IMR-90 (cell line): ENCODE measurements around the gene PTPRN2. TPM values are rescaled to one million over a fixed set of nuclear protein-coding genes. Genes with fewer than 3 reads are reported as not detected.

Source experiments
- ATAC-seq: fragments of 200-7000 bp; cut with Tn5 transposase; 2 replicates; pipeline ENCODE4 v1.9.1; 2020; ENCODE audit warnings: low read depth, mild to moderate bottlenecking, moderate library complexity
- BruUV-seq: library from RNA; stranded (reverse); fragments of 400-500 nt; replicated peaks from 2 replicates; lab custom pipeline; 2021; lab: Mats Ljungman, UMichigan
- CTCF ChIA-PET: fragments of 300-600 bp; formaldehyde crosslinking; extraction: SDS; loops from one replicate; lab custom pipeline; 2021; ENCODE audit warnings: antibody characterized with exemption; lab: Yijun Ruan, JAX
- POLR2A ChIA-PET: fragments of 300-600 bp; sonication (Branson Sonifier 250); formaldehyde crosslinking; loops from one replicate; lab custom pipeline; 2022; ENCODE audit warnings: antibody characterized with exemption; ENCODE audit not compliant: unreplicated experiment; lab: Charles Lee
- DNase-seq: peaks from one replicate; pipeline ENCODE4 v3.0.0; 2013
- H2AFZ ChIP-seq: replicated peaks from 2 replicates; pipeline ENCODE3; 2013; ENCODE audit warnings: low read length, mild to moderate bottlenecking; ENCODE audit not compliant: poor library complexity
- H2AK5ac ChIP-seq: 2 replicates; pipeline ENCODE4 v1.6.1; 2013; ENCODE audit warnings: low read depth, low read length, inconsistent platforms
- H2AK9ac ChIP-seq: replicated peaks from 2 replicates; pipeline ENCODE3; 2013; ENCODE audit warnings: mild to moderate bottlenecking, low read depth, low read length, moderate library complexity; ENCODE audit not compliant: poor library complexity
- H2BK120ac ChIP-seq: 2 replicates; pipeline ENCODE4 v1.6.1; 2013; ENCODE audit warnings: low read depth, low read length, inconsistent platforms
- H2BK15ac ChIP-seq: 3 replicates; pipeline ENCODE4 v1.6.1; 2013; ENCODE audit warnings: low read depth, low read length, inconsistent platforms
- H2BK20ac ChIP-seq: 2 replicates; pipeline ENCODE4 v1.6.1; 2013; ENCODE audit warnings: low read depth, mild to moderate bottlenecking, inconsistent platforms, low read length, moderate library complexity
- H2BK5ac ChIP-seq: 2 replicates; pipeline ENCODE4 v1.6.1; 2013; ENCODE audit warnings: mild to moderate bottlenecking, low read depth, low read length, inconsistent platforms; ENCODE audit not compliant: poor library complexity, severe bottlenecking
- H3K14ac ChIP-seq: replicated peaks from 2 replicates; pipeline ENCODE4 v1.6.1; 2013; ENCODE audit warnings: low read depth, low read length, inconsistent platforms
- H3K18ac ChIP-seq: 2 replicates; pipeline ENCODE4 v1.6.1; 2013; ENCODE audit warnings: low read depth, low read length, control low read depth
- H3K23ac ChIP-seq: 2 replicates; pipeline ENCODE4 v1.6.1; 2013; ENCODE audit warnings: low read depth, low read length, inconsistent platforms
- H3K27ac ChIP-seq: 2 replicates; pipeline ENCODE4 v1.5.1; 2013; ENCODE audit warnings: mild to moderate bottlenecking, control low read depth, low read length; ENCODE audit not compliant: insufficient read depth
- H3K27me3 ChIP-seq: 2 replicates; pipeline ENCODE4 v1.6.1; 2013; ENCODE audit warnings: low read length; ENCODE audit not compliant: control insufficient read depth, insufficient read depth
- H3K36me3 ChIP-seq: 2 replicates; pipeline ENCODE4 v1.6.1; 2013; ENCODE audit warnings: low read length, mixed read lengths; ENCODE audit not compliant: control insufficient read depth, insufficient read depth
- H3K4ac ChIP-seq: 2 replicates; pipeline ENCODE4 v1.6.1; 2013; ENCODE audit warnings: low read depth, low read length, inconsistent platforms
- H3K4me1 ChIP-seq: 2 replicates; pipeline ENCODE4 v1.6.1; 2013; ENCODE audit warnings: low read length, mixed read lengths; ENCODE audit not compliant: control insufficient read depth, insufficient read depth
- H3K4me2 ChIP-seq: 2 replicates; pipeline ENCODE4 v1.6.1; 2013; ENCODE audit warnings: low read depth, mild to moderate bottlenecking, control low read depth, low read length, moderate library complexity
- H3K4me3 ChIP-seq: 2 replicates; pipeline ENCODE4 v1.5.1; 2013; ENCODE audit warnings: low read depth, mild to moderate bottlenecking, control low read depth, low read length, moderate library complexity; ENCODE audit not compliant: insufficient read depth
- H3K56ac ChIP-seq: 2 replicates; pipeline ENCODE4 v1.6.1; 2013; ENCODE audit warnings: low read length, inconsistent platforms; ENCODE audit not compliant: insufficient read depth; ENCODE audit errors: extremely low read depth
- H3K79me1 ChIP-seq, 2 experiments: 2 replicates each; pipeline ENCODE4 v1.6.1; 2013; ENCODE audit warnings: low read length in 2 of 2, inconsistent platforms in 1 of 2, low read depth in 1 of 2
- H3K9ac ChIP-seq: 2 replicates; pipeline ENCODE4 v1.6.1; 2013; ENCODE audit warnings: low read depth, low read length, control low read depth
- H3K9me1 ChIP-seq: 2 replicates; pipeline ENCODE4 v1.6.1; 2013; ENCODE audit warnings: low read length, inconsistent platforms; ENCODE audit not compliant: insufficient read depth
- H3K9me3 ChIP-seq: 2 replicates; pipeline ENCODE4 v1.6.1; 2013; ENCODE audit warnings: low read length; ENCODE audit not compliant: control insufficient read depth, insufficient read depth
- H4K20me1 ChIP-seq: 2 replicates; pipeline ENCODE4 v1.6.1; 2013; ENCODE audit warnings: low read length, inconsistent platforms; ENCODE audit not compliant: insufficient read depth
- H4K5ac ChIP-seq: 2 replicates; pipeline ENCODE4 v1.6.1; 2013; ENCODE audit warnings: mild to moderate bottlenecking, low read depth, low read length, control low read depth
- H4K8ac ChIP-seq, 2 experiments: 2 replicates each; pipeline ENCODE4 v1.6.1; 2013; ENCODE audit warnings: low read depth in 2 of 2, low read length in 2 of 2, control low read depth in 1 of 2, inconsistent platforms in 1 of 2
- H4K91ac ChIP-seq: 2 replicates; pipeline ENCODE4 v1.6.1; 2013; ENCODE audit warnings: low read depth, low read length, inconsistent platforms; ENCODE audit not compliant: insufficient read depth
- BHLHE40 ChIP-seq: fragments of 150-350 bp; IDR thresholded peaks from 2 replicates; pipeline ENCODE4 v1.6.1; 2016; ENCODE audit warnings: mild to moderate bottlenecking, low read depth, low read length
- CEBPB ChIP-seq: IDR thresholded peaks from 2 replicates; pipeline ENCODE4 v1.6.1; 2012; ENCODE audit warnings: low read depth, low read length, improper control_type of control experiment
- CHD1 ChIP-seq: IDR thresholded peaks from 2 replicates; pipeline ENCODE4 v1.6.1; 2012; ENCODE audit warnings: low read depth, low read length, improper control_type of control experiment
- CTCF ChIP-seq: conservative IDR thresholded peaks from 2 replicates; pipeline ENCODE4 v1.5.1; 2012; ENCODE audit warnings: mild to moderate bottlenecking, low read depth, low read length, improper control_type of control experiment
- ELK1 ChIP-seq: fragments of 150-350 bp; IDR thresholded peaks from 2 replicates; pipeline ENCODE4 v1.6.1; 2016; ENCODE audit warnings: low read depth, mild to moderate bottlenecking, low read length, moderate library complexity, borderline replicate concordance
- FOS ChIP-seq: fragments of 150-350 bp; IDR thresholded peaks from 2 replicates; pipeline ENCODE4 v1.6.1; 2016; ENCODE audit warnings: low read depth, low read length
- MAFK ChIP-seq: IDR thresholded peaks from 2 replicates; pipeline ENCODE4 v1.6.1; 2012; ENCODE audit warnings: low read depth, low read length, improper control_type of control experiment
- MAZ ChIP-seq: IDR thresholded peaks from 2 replicates; pipeline ENCODE4 v1.6.1; 2012; ENCODE audit warnings: low read depth, mild to moderate bottlenecking, low read length, improper control_type of control experiment, moderate library complexity, borderline replicate concordance
- MXI1 ChIP-seq: IDR thresholded peaks from 2 replicates; pipeline ENCODE4 v1.6.1; 2012; ENCODE audit warnings: low read depth, mild to moderate bottlenecking, low read length, moderate library complexity, borderline replicate concordance
- NFE2L2 ChIP-seq: fragments of 150-350 bp; IDR thresholded peaks from 2 replicates; pipeline ENCODE4 v1.6.1; 2016; ENCODE audit warnings: low read depth, mild to moderate bottlenecking, low read length
- POLR2A ChIP-seq: IDR thresholded peaks from 2 replicates; pipeline ENCODE4 v1.6.1; 2012; ENCODE audit warnings: mild to moderate bottlenecking, low read depth, low read length
- RAD21 ChIP-seq: IDR thresholded peaks from 2 replicates; pipeline ENCODE4 v1.6.1; 2012; ENCODE audit warnings: low read length, improper control_type of control experiment
- RCOR1 ChIP-seq: IDR thresholded peaks from 2 replicates; pipeline ENCODE4 v1.6.1; 2012; ENCODE audit warnings: mild to moderate bottlenecking, low read length, improper control_type of control experiment; ENCODE audit not compliant: insufficient replicate concordance
- RFX5 ChIP-seq: IDR thresholded peaks from 2 replicates; pipeline ENCODE4 v1.8.0; 2012; ENCODE audit warnings: low read depth, mild to moderate bottlenecking, low read length, moderate library complexity
- SMC3 ChIP-seq: fragments of 150-350 bp; IDR thresholded peaks from 2 replicates; pipeline ENCODE4 v1.6.1; 2016; ENCODE audit warnings: low read depth, mild to moderate bottlenecking, antibody characterized with exemption, low read length, moderate library complexity
- USF2 ChIP-seq: fragments of 150-350 bp; IDR thresholded peaks from 2 replicates; pipeline ENCODE4 v1.6.1; 2017; ENCODE audit warnings: mild to moderate bottlenecking, antibody characterized with exemption, low read length, low read depth
- WGBS, 2 experiments: methylation state at CpG; one replicate each; pipeline versions ENCODE4 v1.1.5 to v1.1.7; 2013; ENCODE audit warnings: missing lambda C conversion rate in 2 of 2; ENCODE audit not compliant: insufficient read length in 1 of 2; ENCODE audit errors: extremely low coverage in 2 of 2; 5-methylcytosine and 5-hydroxymethylcytosine counted together
- dilution Hi-C: fragments of 300-500 bp; cut with HindIII; formaldehyde crosslinking; loops from one replicate; pipeline ENCODE4 v1.14.3; 2018; ENCODE audit warnings: low sequenced_read_pairs; ENCODE audit not compliant: unreplicated experiment
- in situ Hi-C: fragments of 300-500 bp; cut with MboI; formaldehyde crosslinking; loops from 3 replicates; pipeline ENCODE4 v1.14.3; 2019; ENCODE audit warnings: low sequenced_read_pairs, inconsistent platforms, mixed read lengths
- intact Hi-C: fragments of 100-400 bp; cut with micrococcal nuclease; formaldehyde crosslinking; loops from 2 replicates; pipeline ENCODE4 v1.10.0; 2022
- polyA plus RNA-seq, 3 experiments: library from polyadenylated mRNA; depleted of rRNA; stranded (reverse); fragments of >200 nt; gene quantifications; 2 replicates each; pipeline ENCODE4 v1.2.3, GENCODE V29; 2012; ENCODE audit warnings: low replicate concordance in 1 of 3
- total RNA-seq: library from RNA; depleted of rRNA; stranded (reverse); fragments of >200 nt; gene quantifications from 2 replicates; pipeline ENCODE4 v1.2.3, GENCODE V29; 2012

The PTPRN2 gene
- total and polyA plus RNA-seq, 2 of the 4 experiments (the other 2 are of a cell fraction), result 0.03 TPM; not detected in 1

GRCh38 chr7:157905651-157906461 lies 681.8 kb downstream of the PTPRN2 start:
- WGBS, 2 experiments, result 36% methylated on average over 6 of the region's 20 CpGs; no CpG with 5 or more reads in 1 of the 2 experiments
- Histone ChIP-seq H3K4me3 (no peak overlapping the region), H3K27ac (no peak overlapping the region), H3K27me3 (no peaks in the 10 kb centered on the region), H3K18ac (no peak overlapping the region), H3K36me3 (no peaks in the 10 kb centered on the region), H3K23ac (no peak overlapping the region), H3K4me1 (no peaks in the 10 kb centered on the region), H2BK20ac (no peak overlapping the region), H2BK120ac (no peak overlapping the region), H4K5ac (no peak overlapping the region), H2AFZ (no peak overlapping the region), H3K9me1 (no peaks in the 10 kb centered on the region), H3K79me1 (no peaks in the 10 kb centered on the region), H3K9me3 (peaks cover 56% of the 10 kb centered on the region), H3K14ac (no peak overlapping the region), H2AK9ac (no peak overlapping the region), H2AK5ac (no peak overlapping the region), H4K91ac (no peak overlapping the region), H3K4ac (no peak overlapping the region), H4K20me1 (no peaks in the 10 kb centered on the region), H3K56ac (no peak overlapping the region), H4K8ac (no peak overlapping the region), H3K9ac (no peak overlapping the region), H2BK15ac (no peak overlapping the region), H3K4me2 (no peak overlapping the region), H2BK5ac (no peak overlapping the region)
- DNase-seq (no peak), ATAC-seq (no peak)
- no peak for TF ChIP-seq MAZ
- TF ChIP-seq MAFK, result no peak
- TF ChIP-seq FOS, result no peak
- TF ChIP-seq RCOR1, result no peak
- no peak for TF ChIP-seq RAD21
- no peak for TF ChIP-seq POLR2A
- TF ChIP-seq ELK1, result no peak
- no peak for TF ChIP-seq MXI1
- no peak for TF ChIP-seq CTCF
- no peak for TF ChIP-seq USF2
- TF ChIP-seq NFE2L2, result no peak
- no peak for TF ChIP-seq CEBPB
- no peak for TF ChIP-seq SMC3
- TF ChIP-seq RFX5, result no peak
- no peak for TF ChIP-seq BHLHE40
- no peak for TF ChIP-seq CHD1
- intact Hi-C loops, result no loop called here
- ChIA-PET POLR2A (no interaction called here), CTCF (no interaction called here)
- in situ Hi-C loops, result no loop called here
- no TSS peak for BruUV-seq
- dilution Hi-C loops, result no loop called here
